Neutrophil (primary cell): Measurements from ENCODE around the gene SNX8.

Experiments used
- H3K27ac ChIP-seq: fragments of 200-600 bp; sonication (generic); 2 replicates; pipeline ENCODE4 v1.5.1; 2016; ENCODE audit warnings: mild to moderate bottlenecking, moderate library complexity
- H3K27me3 ChIP-seq: fragments of 200-600 bp; sonication (generic); 2 replicates; pipeline ENCODE4 v1.6.0; 2016; ENCODE audit warnings: mild to moderate bottlenecking
- H3K36me3 ChIP-seq: fragments of 200-600 bp; sonication (generic); 2 replicates; pipeline ENCODE4 v1.5.1; 2017
- H3K4me1 ChIP-seq, 2 experiments: fragments of 200-600 bp in 1 of 2; sonication (generic) in 1 of 2; 1 replicate in 1 of 2; 2 replicates in 1 of 2; pipeline versions ENCODE4 v1.5.1 to v1.6.1; 2013 to 2016; ENCODE audit warnings: low read depth in 1 of 2, low read length in 1 of 2, mild to moderate bottlenecking in 1 of 2, moderate library complexity in 1 of 2; ENCODE audit not compliant: control insufficient read depth in 1 of 2, insufficient read depth in 1 of 2
- H3K4me3 ChIP-seq, 2 experiments: fragments of 200-600 bp in 1 of 2; sonication (generic) in 1 of 2; 1 replicate in 1 of 2; 2 replicates in 1 of 2; pipeline ENCODE4 v1.5.1; 2013 to 2016; ENCODE audit warnings: low read depth in 1 of 2, low read length in 1 of 2, mild to moderate bottlenecking in 1 of 2, moderate library complexity in 1 of 2
- H3K9me3 ChIP-seq: fragments of 200-600 bp; sonication (generic); 2 replicates; pipeline ENCODE4 v1.5.1; 2016
- CTCF ChIP-seq: fragments of 200-600 bp; sonication (generic); IDR thresholded peaks from 2 replicates; pipeline ENCODE4 v1.5.1; 2016; ENCODE audit warnings: antibody characterized with exemption

Gene SNX8

GRCh38 chr7:2223321-2223720 is 90.9 kb downstream of the SNX8 start:
- Histone ChIP-seq H3K4me1 (no peaks in the 10 kb centered on the region), H3K27me3 (no peaks in the 10 kb centered on the region), H3K9me3 (no peaks in the 10 kb centered on the region), H3K36me3 (peaks cover 95% of the 10 kb centered on the region), H3K4me3 (no peak overlapping the region), H3K27ac (no peak overlapping the region)
- no peak for TF ChIP-seq CTCF

GRCh38 chr7:2222516-2222915 is 91.7 kb downstream of the SNX8 start:
- no peak overlapping the region for H3K4me3 ChIP-seq
- H3K27me3 ChIP-seq: no peaks in the 10 kb centered on the region
- H3K36me3 ChIP-seq: peaks cover 95% of the 10 kb centered on the region
- H3K9me3 ChIP-seq: no peaks in the 10 kb centered on the region
- H3K4me1 ChIP-seq: no peaks in the 10 kb centered on the region
- no peak for TF ChIP-seq CTCF
- no peak overlapping the region for H3K27ac ChIP-seq

GRCh38 chr7:2220954-2221353 is 93.3 kb downstream of the SNX8 start:
- peaks cover 95% of the 10 kb centered on the region for H3K36me3 ChIP-seq

GRCh38 chr7:2220506-2220905 is 93.7 kb downstream of the SNX8 start:
- H3K27ac ChIP-seq: no peak overlapping the region
- no peak for TF ChIP-seq CTCF
- peaks cover 95% of the 10 kb centered on the region for H3K36me3 ChIP-seq

More at GRCh38 chr7:2220954-2221353, 93.3 kb downstream of the SNX8 start:
- no peak for TF ChIP-seq CTCF
- no peaks in the 10 kb centered on the region for H3K4me1 ChIP-seq
- H3K4me3 ChIP-seq: no peak overlapping the region
- no peaks in the 10 kb centered on the region for H3K9me3 ChIP-seq
- H3K27me3 ChIP-seq: no peaks in the 10 kb centered on the region
- no peak overlapping the region for H3K27ac ChIP-seq

GRCh38 chr7:2220030-2220429 is 94.2 kb downstream of the SNX8 start:
- no peaks in the 10 kb centered on the region for H3K27me3 ChIP-seq
- H3K4me1 ChIP-seq: no peaks in the 10 kb centered on the region
- H3K36me3 ChIP-seq: peaks cover 94% of the 10 kb centered on the region
- no peak overlapping the region for H3K4me3 ChIP-seq
- no peaks in the 10 kb centered on the region for H3K9me3 ChIP-seq
- no peak overlapping the region for H3K27ac ChIP-seq
- no peak for TF ChIP-seq CTCF

More at GRCh38 chr7:2220506-2220905, 93.7 kb downstream of the SNX8 start:
- no peaks in the 10 kb centered on the region for H3K4me1 ChIP-seq
- no peak overlapping the region for H3K4me3 ChIP-seq
- H3K27me3 ChIP-seq: no peaks in the 10 kb centered on the region
- H3K9me3 ChIP-seq: no peaks in the 10 kb centered on the region

- H3K4me3 ChIP-seq: no peak overlapping the region
- H3K9me3 ChIP-seq: no peaks in the 10 kb centered on the region
- H3K27me3 ChIP-seq: no peaks in the 10 kb centered on the region
- no peaks in the 10 kb centered on the region for H3K4me1 ChIP-seq
- peaks cover 92% of the 10 kb centered on the region for H3K36me3 ChIP-seq
- no peak for TF ChIP-seq CTCF
- H3K27ac ChIP-seq: no peak overlapping the region
Measured at GRCh38 chr7:2219606-2220005, 94.6 kb downstream of the SNX8 start.
